Measurements from ENCODE around the gene TMEM101.

DNA sequence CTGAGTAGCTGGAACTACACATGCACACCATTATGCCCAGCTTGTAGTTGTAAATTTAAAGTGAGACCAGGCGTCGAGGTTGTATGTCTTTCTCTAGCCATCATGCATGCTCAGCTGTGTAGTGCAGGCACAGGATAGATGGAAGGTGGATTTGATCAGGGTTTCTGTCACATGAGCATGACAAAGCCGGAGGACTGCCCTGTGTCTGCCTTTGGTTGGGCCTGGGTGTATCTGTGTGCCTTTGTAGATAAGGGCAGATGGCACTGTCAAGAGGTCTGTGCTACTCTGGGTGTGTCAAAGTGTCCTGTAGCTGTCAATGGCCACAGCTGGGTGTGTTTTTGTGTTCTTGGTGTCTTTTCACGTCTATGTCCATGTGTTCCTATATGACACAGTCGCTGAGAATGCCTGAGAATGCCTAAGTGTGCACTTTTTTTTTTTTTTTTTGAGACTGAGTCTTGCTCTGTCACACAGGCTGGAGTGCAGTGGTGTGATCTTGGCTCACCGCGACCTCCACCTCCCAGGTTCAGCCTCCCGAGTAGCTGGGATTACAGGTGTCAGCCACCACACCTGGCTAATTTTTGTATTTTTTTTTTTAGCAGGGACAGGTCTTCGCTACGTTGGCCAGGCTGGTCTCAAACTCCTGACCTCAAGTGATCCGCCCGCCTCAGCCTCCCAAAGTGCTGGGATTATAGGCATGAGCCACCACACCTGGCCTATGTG is 14.5 kb downstream of the TMEM101 start:
- TF ChIP-seq, protein P1, sequence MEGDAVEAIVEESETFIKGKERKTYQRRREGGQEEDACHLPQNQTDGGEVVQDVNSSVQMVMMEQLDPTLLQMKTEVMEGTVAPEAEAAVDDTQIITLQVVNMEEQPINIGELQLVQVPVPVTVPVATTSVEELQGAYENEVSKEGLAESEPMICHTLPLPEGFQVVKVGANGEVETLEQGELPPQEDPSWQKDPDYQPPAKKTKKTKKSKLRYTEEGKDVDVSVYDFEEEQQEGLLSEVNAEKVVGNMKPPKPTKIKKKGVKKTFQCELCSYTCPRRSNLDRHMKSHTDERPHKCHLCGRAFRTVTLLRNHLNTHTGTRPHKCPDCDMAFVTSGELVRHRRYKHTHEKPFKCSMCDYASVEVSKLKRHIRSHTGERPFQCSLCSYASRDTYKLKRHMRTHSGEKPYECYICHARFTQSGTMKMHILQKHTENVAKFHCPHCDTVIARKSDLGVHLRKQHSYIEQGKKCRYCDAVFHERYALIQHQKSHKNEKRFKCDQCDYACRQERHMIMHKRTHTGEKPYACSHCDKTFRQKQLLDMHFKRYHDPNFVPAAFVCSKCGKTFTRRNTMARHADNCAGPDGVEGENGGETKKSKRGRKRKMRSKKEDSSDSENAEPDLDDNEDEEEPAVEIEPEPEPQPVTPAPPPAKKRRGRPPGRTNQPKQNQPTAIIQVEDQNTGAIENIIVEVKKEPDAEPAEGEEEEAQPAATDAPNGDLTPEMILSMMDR (conservative IDR thresholded peaks at IDR 0.05; ENCODE audit: low read depth, low read length) = no peak
- TF ChIP-seq EZH2 (IDR thresholded peaks at IDR 0.05; ENCODE audit: low read length, unreplicated experiment) (no peak), EZH2phosphoT487 (IDR thresholded peaks at IDR 0.05; ENCODE audit: borderline replicate concordance, low read length) (no peak)
